DND-41 (cell line): ENCODE results near the gene RAD51B.

Experiments used
- EZH2 ChIP-seq: IDR thresholded peaks from 3 replicates; pipeline ENCODE4 v1.6.1; 2012; ENCODE audit warnings: borderline replicate concordance, low read depth, mild to moderate bottlenecking, moderate library complexity, low read length, inconsistent platforms; ENCODE audit not compliant: severe bottlenecking
- TF ChIP-seq, protein P1 (sequence below): IDR thresholded peaks from 2 replicates; pipeline ENCODE4 v1.5.1; 2012; ENCODE audit warnings: borderline replicate concordance, low read length, moderate library complexity, mild to moderate bottlenecking; ENCODE audit not compliant: poor library complexity, severe bottlenecking; ENCODE audit errors: extremely low read depth

DNA sequence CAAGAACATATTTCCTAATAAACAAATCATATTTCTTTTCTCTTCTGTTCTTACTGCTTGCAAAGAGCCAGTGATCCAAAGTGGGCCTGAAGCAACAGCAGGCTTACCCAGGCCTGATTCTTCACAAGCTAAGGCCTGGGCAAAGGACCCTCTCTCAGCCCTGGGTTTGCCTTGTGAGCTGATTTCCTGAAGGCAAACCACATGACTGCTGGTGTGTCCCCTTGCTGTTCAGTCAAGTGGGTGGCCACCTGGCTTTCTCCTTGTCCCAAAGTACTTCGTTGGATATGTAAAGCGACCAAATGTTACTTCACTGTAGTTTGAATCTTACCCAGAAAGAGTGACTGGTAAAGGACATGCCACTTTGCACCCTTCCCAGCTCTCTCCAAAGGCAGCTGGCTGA lies 580.4 kb downstream of the RAD51B start:
- no peak for TF ChIP-seq EZH2
- TF ChIP-seq, protein P1, sequence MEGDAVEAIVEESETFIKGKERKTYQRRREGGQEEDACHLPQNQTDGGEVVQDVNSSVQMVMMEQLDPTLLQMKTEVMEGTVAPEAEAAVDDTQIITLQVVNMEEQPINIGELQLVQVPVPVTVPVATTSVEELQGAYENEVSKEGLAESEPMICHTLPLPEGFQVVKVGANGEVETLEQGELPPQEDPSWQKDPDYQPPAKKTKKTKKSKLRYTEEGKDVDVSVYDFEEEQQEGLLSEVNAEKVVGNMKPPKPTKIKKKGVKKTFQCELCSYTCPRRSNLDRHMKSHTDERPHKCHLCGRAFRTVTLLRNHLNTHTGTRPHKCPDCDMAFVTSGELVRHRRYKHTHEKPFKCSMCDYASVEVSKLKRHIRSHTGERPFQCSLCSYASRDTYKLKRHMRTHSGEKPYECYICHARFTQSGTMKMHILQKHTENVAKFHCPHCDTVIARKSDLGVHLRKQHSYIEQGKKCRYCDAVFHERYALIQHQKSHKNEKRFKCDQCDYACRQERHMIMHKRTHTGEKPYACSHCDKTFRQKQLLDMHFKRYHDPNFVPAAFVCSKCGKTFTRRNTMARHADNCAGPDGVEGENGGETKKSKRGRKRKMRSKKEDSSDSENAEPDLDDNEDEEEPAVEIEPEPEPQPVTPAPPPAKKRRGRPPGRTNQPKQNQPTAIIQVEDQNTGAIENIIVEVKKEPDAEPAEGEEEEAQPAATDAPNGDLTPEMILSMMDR, result no peak
